Measurements from ENCODE around the gene CCDC12.
A peak's percentile ranks its signal among the peaks of the same experiment; 100 is the strongest.
"Not testable (repeated sequence)": the region's sequence is repeated elsewhere in the genome, so short reads cannot be mapped to it uniquely, and the experiment has no call there.

Gene CCDC12

GRCh38 chr3:46979958-46980497 is 3.5 kb upstream of the CCDC12 start:
- DNase-seq (ENCODE audit: low spot score): no peak

- peak; percentile 78 for DNase-seq (ENCODE audit: low spot score)
Observed at GRCh38 chr3:46978985-46979944, 2.7 kb upstream of the CCDC12 start, which contains the start of gene NBEAL2. NBEAL2 (plus strand) TSS chr3:46979666; CDS start chr3:46979862, 196 bp downstream.

DNA sequence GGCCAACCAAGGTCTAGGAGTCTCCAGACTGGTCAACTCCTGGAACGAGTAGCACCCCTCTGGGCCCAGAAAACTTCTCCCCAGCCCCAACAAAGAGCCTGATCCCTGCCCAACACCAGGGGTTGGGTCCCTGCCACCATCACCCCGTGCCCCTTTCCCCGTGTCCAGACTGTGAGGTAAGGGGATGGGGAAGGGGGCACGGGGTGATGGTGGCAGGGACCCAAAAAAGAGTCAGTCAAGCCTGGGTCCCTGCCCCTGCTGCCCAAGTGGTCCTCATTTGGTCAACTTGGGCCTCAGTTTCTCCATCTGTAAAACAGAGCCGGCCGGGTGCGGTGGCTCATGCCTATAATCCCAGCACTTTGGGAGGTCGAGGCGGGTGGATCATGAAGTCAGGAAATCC is 1.8 kb upstream of the CCDC12 start:
- no peak for DNase-seq (ENCODE audit: low spot score)

GRCh38 chr3:46977811-46978195 is 1.3 kb upstream of the CCDC12 start:
- DNase-seq (ENCODE audit: low spot score): no peak

DNA sequence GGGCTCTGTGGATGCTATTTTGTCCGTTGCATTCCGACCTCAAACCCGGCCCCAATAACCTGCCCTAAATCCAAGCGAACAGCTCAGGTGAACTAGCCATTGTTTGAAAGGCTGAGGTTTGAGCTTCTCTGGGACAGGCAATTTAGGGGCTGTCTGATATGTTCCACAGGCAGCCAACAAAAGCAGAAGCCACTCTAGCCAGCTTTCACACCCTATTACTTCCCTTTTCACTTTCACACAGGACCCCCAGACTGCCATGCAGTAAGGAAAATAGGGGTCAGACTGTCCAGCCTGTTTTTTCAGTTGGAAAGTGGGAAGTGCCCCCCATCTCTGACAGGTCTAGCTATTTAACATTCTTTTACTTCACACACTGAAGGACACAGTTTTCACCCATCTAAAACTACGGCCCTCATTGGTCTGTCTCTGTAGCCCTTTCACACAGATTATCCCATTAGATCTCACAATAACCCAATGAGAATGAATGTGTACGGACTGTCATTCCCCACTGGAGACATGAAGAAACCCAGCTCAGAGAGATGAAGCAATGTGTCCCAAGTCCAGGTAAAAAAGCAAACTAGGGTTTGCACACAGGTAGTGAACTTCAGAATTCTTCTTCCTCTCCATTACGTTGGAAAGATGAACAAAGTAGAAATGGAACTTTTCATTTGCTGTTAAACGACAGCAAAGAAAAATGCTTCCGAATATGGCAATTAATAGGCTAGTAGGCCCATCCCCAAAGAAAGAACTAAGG is 1.9 kb downstream of the CCDC12 start:
- no peak for DNase-seq (ENCODE audit: low spot score)

DNA sequence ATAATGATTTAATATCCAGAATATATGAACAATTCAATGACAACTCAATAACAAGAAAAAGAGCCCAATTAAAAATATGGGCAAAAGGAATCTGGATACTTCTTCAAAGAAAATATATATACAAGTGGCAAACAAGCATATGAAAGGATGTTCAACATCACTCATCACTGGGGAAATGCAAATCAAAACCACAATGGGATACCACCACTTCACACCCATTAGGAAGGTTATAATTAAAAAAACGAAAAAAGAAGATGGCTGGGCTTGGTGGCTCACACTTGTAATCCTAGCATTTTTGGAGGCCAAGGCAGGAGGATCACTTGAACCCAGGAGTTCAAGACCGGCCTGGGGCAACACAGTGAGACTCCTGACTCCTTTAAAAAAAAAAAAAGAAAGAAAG is 4.1 kb downstream of the CCDC12 start:
- DNase-seq (ENCODE audit: low spot score): no peak

DNA sequence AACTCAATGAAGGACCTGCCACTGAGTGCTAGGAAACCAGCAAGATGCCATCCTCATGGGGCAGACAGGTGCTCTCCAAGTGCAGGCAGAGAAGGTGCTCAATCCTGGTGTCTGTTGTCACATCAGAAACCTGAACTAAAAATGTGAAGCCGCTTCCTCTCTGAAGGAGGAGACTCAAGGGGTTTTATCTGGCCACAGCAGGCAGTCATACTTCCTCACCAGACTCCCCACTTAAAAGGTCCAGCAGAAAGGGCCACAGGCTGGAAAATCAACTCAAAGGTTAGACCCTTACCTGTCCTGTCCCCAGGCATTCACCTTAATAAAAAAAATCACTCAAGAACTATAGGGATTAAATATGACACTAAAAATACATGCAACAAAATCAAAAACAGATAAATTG is 4.8 kb downstream of the CCDC12 start:
- no peak for DNase-seq (ENCODE audit: low spot score)

GRCh38 chr3:46971151-46971550 is 5.4 kb downstream of the CCDC12 start:
- DNase-seq (ENCODE audit: low spot score): no peak

GRCh38 chr3:46970391-46971091 is 6.0 kb downstream of the CCDC12 start:
- DNase-seq (ENCODE audit: low spot score): no peak

DNA sequence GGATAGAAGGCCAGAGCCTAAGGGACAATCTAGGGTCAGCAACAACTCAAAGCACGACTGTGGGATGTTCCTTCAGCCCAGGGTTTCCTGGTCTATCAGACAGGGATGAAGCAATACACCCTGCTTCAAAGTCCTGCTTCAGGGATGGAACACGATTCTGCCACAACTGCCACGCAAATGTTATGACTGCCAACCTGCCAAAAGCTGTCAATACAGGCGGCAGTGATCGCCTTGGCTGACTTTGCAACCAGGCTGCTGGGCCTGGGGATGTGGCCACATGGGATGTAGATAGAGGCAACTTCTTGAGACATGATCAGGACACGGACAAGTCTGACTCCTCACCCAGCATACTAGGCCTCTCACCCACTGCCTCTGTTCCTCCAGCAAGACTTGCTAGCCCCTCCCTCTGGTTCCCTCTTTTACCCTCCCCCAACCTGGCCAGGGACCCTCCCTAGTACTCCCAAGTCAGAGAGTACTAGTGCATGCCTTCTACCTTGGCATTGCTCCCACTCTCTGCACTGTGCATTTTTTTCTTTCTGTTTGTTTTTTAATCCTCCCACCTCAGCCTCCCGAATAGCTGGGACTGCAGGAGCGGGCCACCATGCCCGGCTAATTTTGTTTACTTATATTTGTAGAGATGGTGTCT is 7.6 kb downstream of the CCDC12 start:
- no peak for DNase-seq (ENCODE audit: low spot score)

DNA sequence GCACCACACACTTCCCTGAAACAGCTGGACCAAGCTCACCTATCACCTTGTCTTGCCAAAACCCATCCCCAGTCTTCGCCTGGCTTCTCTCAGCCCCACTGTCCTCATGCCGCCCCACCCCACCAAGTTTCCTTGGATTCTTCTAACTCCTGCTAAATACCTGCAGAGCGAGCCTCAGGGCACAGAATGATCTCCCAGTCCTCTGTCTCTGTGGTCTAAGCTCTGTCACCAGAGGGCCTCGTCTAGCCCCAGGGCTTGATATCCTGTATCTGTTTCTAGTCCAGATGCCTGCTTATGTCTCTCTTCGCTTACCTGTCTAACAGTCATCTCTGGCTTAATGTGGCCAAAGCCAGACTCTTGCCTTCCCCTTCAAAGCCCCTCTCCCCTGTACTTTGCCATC is 9.7 kb downstream of the CCDC12 start:
- DNase-seq (ENCODE audit: low spot score): no peak

DNA sequence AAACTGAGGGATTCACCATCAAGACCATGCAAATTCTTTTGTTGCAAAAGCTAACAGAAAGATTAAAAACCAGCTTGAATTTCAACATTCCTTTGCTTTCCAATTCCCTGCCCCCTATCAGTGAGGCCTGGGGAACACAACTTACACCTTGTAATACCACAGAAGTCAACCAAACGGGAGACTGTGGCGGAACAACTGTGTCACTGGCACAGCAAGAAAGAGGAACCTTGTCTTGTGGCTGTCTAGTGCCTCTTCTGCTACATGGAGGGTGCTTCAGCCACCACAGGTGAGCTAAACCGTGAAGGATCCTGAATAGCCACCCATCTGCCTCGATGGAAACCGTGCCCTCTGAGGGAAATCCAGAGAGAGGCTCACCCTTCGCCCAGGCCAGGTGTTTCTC is 11.4 kb downstream of the CCDC12 start:
- DNase-seq (ENCODE audit: low spot score): no peak

- DNase-seq (ENCODE audit: low spot score): not testable (repeated sequence)
Observed at GRCh38 chr3:46964038-46964590, 12.4 kb downstream of the CCDC12 start.

GRCh38 chr3:46962990-46963389 is 13.6 kb downstream of the CCDC12 start:
- no peak for DNase-seq (ENCODE audit: low spot score)

GRCh38 chr3:46962427-46962826 is 14.1 kb downstream of the CCDC12 start:
- no peak for DNase-seq (ENCODE audit: low spot score)

DNA sequence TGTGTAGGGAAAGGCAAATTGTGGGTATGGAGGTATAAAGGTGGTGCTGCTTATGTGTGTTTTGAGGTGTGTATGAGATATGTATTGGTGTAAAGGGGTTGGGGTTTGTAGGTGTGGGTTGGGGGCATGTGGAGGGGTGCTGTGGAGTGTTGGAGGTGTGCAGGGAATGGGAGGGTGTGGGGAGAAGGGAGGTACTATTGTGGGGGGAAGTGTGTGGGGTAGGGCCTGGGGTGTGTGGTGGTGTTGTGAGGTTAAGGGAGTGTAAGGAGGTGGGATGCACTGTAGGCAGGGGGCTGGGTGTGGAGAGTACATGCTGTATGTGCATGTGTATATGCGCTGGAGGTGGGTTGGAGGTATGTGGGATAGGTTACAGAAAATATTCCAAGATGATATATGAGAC is 15.7 kb downstream of the CCDC12 start:
- DNase-seq (ENCODE audit: low spot score): no peak

DNA sequence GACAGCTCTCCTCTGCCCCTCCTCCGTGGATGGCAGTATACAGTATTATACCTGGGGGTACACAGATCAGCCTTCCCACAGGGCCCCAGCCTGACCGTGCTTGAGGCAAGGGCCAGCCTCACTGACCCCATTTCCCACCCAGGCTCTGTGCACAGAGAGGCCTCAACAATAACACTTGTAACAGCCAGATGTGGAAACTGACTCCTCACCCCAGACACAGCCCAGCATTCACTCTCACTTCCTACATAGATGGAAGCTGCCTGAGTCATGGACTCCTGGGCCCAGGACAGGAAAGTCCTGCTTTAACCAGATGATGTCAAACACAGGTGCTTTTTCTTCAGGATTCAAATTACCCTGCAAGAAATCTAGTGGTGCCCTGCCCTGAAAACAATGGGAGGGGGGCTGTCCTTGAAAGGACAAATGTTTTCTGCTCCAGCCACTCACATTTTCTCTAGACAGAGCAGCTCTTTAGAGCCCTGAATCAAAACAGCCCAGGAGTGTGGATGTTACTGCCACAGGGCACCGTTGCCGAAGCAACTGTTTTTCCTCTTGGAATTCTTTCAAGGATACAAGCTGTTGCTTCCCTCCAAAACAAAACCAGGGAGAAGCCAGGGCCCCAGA is 16.4 kb downstream of the CCDC12 start:
- DNase-seq (ENCODE audit: low spot score): no peak

DNA sequence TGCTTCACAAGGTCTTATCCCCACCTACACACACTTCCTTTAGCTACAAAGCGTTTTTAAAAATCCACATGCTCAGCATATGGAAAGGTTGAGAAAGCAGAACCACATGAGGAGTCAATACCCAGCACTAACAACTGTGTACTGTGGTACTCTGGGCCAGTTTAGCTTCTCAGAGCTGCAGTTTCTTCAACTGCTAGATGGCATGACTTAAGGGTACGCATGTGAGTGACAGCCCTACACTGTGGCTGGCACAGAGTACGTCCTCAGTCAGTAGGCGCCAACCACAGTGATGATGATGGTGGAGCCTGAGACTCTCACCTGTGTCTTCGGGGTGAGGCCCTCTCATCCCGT is 17.4 kb downstream of the CCDC12 start:
- DNase-seq (ENCODE audit: low spot score): no peak

DNA sequence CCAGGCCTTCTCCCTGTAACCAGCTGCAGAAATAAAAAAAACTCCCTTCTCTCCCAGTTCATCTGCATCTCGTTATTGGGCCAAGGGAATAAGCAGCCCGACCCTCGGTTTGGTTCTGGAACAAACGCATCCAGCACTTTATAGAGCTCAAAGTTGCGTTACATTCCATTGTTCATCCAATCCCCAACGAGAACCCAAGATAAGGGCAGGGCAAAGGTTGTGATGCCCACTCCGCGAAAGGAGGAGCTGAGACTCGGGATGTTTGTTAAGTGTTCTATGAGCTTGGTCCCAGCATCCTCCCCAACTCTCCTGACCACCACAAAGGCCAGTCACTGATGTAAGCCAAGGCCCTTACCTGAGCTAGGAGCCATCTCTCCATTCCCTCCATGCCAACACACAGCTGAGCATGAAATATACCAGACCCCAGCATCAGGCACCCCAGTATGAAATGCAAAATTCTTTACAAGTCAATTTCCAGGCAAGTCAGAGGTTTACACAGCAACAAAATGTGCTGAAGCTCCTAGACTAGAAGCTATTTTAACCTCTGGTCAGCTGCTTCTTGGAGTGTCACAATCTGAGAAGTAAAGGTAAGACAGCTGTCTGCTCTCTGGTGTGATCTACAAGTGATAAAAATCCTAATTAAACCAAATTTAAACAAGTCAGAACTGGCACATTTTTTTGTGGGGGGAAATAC is 17.9 kb downstream of the CCDC12 start:
- no peak for DNase-seq (ENCODE audit: low spot score)

- DNase-seq (ENCODE audit: low spot score): no peak
Observed at GRCh38 chr3:46957092-46957820, 19.3 kb downstream of the CCDC12 start.

Measured in cerebellar cortex (tissue), 1 donor.